ENCODE results near the gene ADGRF3.

The ADGRF3 gene

DNA sequence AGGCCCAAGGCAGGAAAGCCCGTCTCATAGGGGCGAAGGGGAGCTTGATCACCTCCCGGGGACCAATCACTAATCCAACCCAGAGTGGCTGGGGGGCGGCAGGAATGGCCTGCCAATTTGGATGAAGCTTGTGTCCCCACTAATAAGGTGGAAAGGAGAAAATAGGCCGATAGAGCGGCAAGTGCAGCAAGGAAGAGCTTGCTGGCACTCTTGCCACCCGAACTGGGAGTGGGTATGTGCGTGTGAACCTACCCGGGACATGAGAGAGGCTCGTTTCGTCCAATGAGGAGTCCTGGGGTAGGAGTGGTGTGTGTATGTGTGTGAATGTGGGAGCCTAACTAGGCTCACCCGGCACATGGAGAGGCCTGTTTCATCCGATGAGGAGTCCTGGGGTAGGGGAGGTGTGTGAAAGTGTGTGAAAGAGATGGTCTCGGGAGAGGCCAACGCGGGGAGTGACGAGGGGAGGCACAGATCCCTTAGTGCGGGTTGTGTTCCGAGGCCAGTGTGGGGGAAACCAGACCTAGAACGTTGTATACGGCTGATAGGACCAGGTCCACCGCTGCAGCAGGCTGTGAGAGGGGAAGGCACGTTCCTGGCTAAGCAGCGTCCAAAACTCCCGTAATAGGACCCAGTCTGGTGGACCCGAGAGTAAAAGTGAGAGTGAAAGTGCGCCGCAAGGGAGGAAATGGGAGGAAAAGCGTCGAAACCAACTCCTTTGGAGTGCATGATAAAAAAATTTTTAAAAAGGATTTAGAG lies 47.8 kb downstream of the ADGRF3 start:
- no peak for TF ChIP-seq CTCF (conservative IDR thresholded peaks at IDR 0.05)
- H3K27ac ChIP-seq, result peak overlapping the region; percentile 52

GRCh38 chr2:26298286-26298637 lies 48.3 kb downstream of the ADGRF3 start:
- no peak overlapping the region for H3K27ac ChIP-seq
- no peak for TF ChIP-seq CTCF (conservative IDR thresholded peaks at IDR 0.05)

GRCh38 chr2:26297061-26297460 lies 49.5 kb downstream of the ADGRF3 start:
- no peak for TF ChIP-seq CTCF (conservative IDR thresholded peaks at IDR 0.05)
- H3K27ac ChIP-seq, result no peak overlapping the region

DNA sequence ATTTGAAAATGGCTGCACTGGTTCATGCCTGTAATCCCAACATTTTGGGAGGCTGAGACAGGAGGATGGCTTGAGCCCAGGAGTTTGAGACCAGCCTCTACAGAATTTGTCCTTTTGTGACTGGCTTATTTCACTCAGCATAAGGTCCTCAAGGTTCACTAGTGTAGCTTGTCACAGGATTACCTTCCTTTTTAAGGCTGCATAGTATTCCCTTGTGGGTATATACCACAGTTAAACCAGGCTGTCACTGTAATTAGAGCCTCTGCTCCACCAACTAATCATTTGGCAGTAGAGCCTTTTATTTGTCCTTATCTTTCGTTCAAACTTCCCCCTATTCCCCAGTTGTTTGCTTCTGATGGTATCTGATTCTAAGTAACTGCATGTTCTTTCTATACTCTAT lies 51.1 kb downstream of the ADGRF3 start:
- H3K27ac ChIP-seq, result no peak overlapping the region
- TF ChIP-seq CTCF (conservative IDR thresholded peaks at IDR 0.05), result no peak

- no peak for TF ChIP-seq CTCF (conservative IDR thresholded peaks at IDR 0.05)
- H3K27ac ChIP-seq, result no peak overlapping the region
Measured at GRCh38 chr2:26292646-26293045, 53.9 kb downstream of the ADGRF3 start.

DNA sequence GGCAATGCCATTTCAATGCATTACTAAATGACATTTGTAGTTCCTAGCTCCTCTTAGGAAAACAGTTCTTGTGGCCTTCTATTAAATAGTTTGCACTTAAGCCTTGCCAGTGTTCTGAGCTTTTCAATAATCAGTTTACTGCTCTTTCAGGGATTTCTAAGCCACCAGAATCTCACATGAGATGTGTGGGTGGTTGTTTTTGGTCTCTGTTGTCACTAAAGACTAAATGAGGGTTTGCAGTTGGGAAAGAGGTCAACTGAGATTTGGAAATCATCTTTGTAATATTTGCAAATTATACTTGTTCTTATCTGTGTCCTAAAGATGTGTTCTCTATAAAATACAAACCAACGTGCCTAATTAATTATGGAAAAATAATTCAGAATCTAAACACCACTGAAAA lies 56.6 kb downstream of the ADGRF3 start:
- H3K27ac ChIP-seq, result no peak overlapping the region
- no peak for TF ChIP-seq CTCF (conservative IDR thresholded peaks at IDR 0.05)

DNA sequence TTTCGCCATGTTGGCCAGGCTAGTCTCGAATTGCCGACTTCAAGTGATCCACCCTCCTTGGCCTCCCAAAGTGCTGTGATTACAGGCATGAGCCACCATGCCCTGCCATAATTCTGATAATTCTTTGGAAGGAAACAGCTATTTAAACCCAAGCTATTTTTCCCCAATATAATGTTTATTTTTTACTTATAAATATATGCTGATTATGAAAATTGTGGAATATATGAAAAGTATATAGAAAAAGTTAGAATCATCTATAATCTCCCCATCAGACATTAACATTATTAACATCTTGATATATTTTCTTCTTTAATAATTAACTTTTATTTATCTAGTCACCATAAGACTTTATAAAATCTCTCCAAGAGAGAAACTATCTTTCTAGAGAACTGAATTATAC lies 60.7 kb downstream of the ADGRF3 start:
- no peak overlapping the region for H3K27ac ChIP-seq
- TF ChIP-seq CTCF (conservative IDR thresholded peaks at IDR 0.05), result no peak

All from VCaP (cell line).